ENCODE data around the gene SLCO2A1.

DNA sequence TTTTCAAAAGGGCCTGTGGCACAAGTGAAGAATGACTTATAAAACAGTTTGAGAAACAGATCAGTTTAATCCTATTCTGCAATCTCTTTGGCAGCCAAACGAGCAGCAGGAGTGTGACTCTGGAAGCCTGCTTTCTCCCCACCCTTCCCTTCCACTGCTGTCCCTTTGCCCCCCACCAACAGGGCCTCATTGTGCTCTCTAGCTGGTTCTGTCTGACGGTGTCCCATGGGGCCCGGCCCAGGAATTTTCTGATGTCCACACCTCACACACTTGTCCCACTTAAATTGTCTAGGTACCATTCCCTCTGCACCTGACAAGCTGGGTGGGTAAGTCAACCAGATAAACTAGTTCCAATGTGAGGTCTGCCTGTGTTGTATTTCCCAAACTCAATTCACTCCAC, 16.4 kb downstream of the SLCO2A1 start:
- no peak for TF ChIP-seq POLR2A (IDR thresholded peaks at IDR 0.05)
- TF ChIP-seq, protein P1, sequence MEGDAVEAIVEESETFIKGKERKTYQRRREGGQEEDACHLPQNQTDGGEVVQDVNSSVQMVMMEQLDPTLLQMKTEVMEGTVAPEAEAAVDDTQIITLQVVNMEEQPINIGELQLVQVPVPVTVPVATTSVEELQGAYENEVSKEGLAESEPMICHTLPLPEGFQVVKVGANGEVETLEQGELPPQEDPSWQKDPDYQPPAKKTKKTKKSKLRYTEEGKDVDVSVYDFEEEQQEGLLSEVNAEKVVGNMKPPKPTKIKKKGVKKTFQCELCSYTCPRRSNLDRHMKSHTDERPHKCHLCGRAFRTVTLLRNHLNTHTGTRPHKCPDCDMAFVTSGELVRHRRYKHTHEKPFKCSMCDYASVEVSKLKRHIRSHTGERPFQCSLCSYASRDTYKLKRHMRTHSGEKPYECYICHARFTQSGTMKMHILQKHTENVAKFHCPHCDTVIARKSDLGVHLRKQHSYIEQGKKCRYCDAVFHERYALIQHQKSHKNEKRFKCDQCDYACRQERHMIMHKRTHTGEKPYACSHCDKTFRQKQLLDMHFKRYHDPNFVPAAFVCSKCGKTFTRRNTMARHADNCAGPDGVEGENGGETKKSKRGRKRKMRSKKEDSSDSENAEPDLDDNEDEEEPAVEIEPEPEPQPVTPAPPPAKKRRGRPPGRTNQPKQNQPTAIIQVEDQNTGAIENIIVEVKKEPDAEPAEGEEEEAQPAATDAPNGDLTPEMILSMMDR (IDR thresholded peaks at IDR 0.05 in 4 of 5, conservative IDR thresholded peaks at IDR 0.05 in 1 of 5): no peak
